ENCODE data around the gene GIMAP7.
A peak's percentile ranks its signal among the peaks of the same experiment; 100 is the strongest.
"Not testable (repeated sequence)": the region's sequence is repeated elsewhere in the genome, so short reads cannot be mapped to it uniquely, and the experiment has no call there.

Gene GIMAP7

GRCh38 chr7:150514748-150515222 is at the start of gene GIMAP7:
Gene GIMAP7, plus strand, starts transcription at chr7:150514872. Its CDS starts 5,103 bp downstream, at chr7:150519975.
- peak; percentile 77 for DNase-seq

- DNase-seq: no peak
These were observed 49.7 kb upstream of the GIMAP7 start for GRCh38 chr7:150464962-150465361.

- no peak for DNase-seq
These were observed 49.3 kb upstream of the GIMAP7 start for GRCh38 chr7:150465414-150465813.

- no peak for DNase-seq
These were observed 48.2 kb upstream of the GIMAP7 start for GRCh38 chr7:150466477-150466876.

GRCh38 chr7:150468241-150468640 is 46.4 kb upstream of the GIMAP7 start:
- DNase-seq: no peak

- DNase-seq: no peak
These were observed 42.8 kb upstream of the GIMAP7 start for GRCh38 chr7:150471886-150472285.

GRCh38 chr7:150473902-150474301 is 40.8 kb upstream of the GIMAP7 start:
- DNase-seq: no peak

GRCh38 chr7:150476285-150476684 is 38.4 kb upstream of the GIMAP7 start:
- DNase-seq: no peak

GRCh38 chr7:150476819-150477631 is 37.6 kb upstream of the GIMAP7 start:
- no peak for DNase-seq

GRCh38 chr7:150479023-150479716 is 35.5 kb upstream of the GIMAP7 start:
- no peak for DNase-seq

- DNase-seq: peak; percentile 56
These were observed 33.3 kb upstream of the GIMAP7 start for GRCh38 chr7:150481186-150481920.

GRCh38 chr7:150481922-150482321 is 32.8 kb upstream of the GIMAP7 start:
- no peak for DNase-seq

GRCh38 chr7:150483514-150483913 is 31.2 kb upstream of the GIMAP7 start:
- DNase-seq: not testable (repeated sequence)

- DNase-seq: peak; percentile 35
These were observed 30.6 kb upstream of the GIMAP7 start for GRCh38 chr7:150484071-150484470.

GRCh38 chr7:150487625-150488024 is 27.0 kb upstream of the GIMAP7 start:
- DNase-seq: no peak

- DNase-seq: no peak
These were observed 24.9 kb upstream of the GIMAP7 start for GRCh38 chr7:150489782-150490181.

- not testable (repeated sequence) for DNase-seq
These were observed 21.2 kb upstream of the GIMAP7 start for GRCh38 chr7:150493442-150493841.

GRCh38 chr7:150502519-150502918 is 12.2 kb upstream of the GIMAP7 start:
- DNase-seq: peak; percentile 74

GRCh38 chr7:150503155-150503554 is 11.5 kb upstream of the GIMAP7 start:
- DNase-seq: no peak

GRCh38 chr7:150503581-150503980 is 11.1 kb upstream of the GIMAP7 start:
- no peak for DNase-seq

- no peak for DNase-seq
These were observed 6.6 kb upstream of the GIMAP7 start for GRCh38 chr7:150507947-150508602.

GRCh38 chr7:150511048-150511447 is 3.6 kb upstream of the GIMAP7 start:
- no peak for DNase-seq

GRCh38 chr7:150513758-150514157 is 914 bp upstream of the GIMAP7 start:
- DNase-seq: no peak
